Testis (tissue), 3 donors: ENCODE measurements around the gene GLI2. TPM values are rescaled to one million over a fixed set of nuclear protein-coding genes. Genes with fewer than 3 reads are reported as not detected.

ENCODE experiments used
- DNase-seq: peaks from one replicate; pipeline ENCODE4 v3.0.0-alpha.2; 2019
- H3K27ac ChIP-seq, 2 donors: fragments of 200-600 bp; sonication (generic); one replicate each; pipeline ENCODE4 v1.5.1; 2019
- H3K27me3 ChIP-seq: fragments of 200-600 bp; sonication (generic); one replicate; pipeline ENCODE4 v1.5.1; 2019
- H3K36me3 ChIP-seq: fragments of 200-600 bp; sonication (generic); one replicate; pipeline ENCODE4 v1.5.1; 2017; ENCODE audit warnings: low read depth; ENCODE audit errors: missing control alignments
- H3K4me1 ChIP-seq: fragments of 200-600 bp; sonication (generic); one replicate; pipeline ENCODE4 v1.5.1; 2019
- H3K4me3 ChIP-seq, 2 donors: fragments of 200-600 bp; sonication (generic); one replicate each; pipeline ENCODE4 v1.5.1; 2017 to 2019
- H3K9me3 ChIP-seq: fragments of 200-600 bp; sonication (generic); one replicate; pipeline ENCODE4 v1.5.1; 2017
- POLR2A ChIP-seq: fragments of 450-650 bp; IDR thresholded peaks from one replicate; pipeline ENCODE4 v1.6.1; 2017; ENCODE audit warnings: antibody characterized with exemption, mild to moderate bottlenecking, moderate library complexity
- WGBS, 2 donors: methylation state at CpG; one replicate each; pipeline ENCODE4 v1.1.5; 2018; 5-methylcytosine and 5-hydroxymethylcytosine counted together
- intact Hi-C: fragments of 100-400 bp; cut with DNase I; formaldehyde crosslinking; loops from one replicate; pipeline ENCODE4 v1.15.1; 2023; ENCODE audit warnings: low total_unique reads
- polyA plus RNA-seq: library from polyadenylated mRNA; stranded (reverse); fragments of 350-450 nt; fragmentation: Illumina TruSeq; extraction: RNeasy Lipid Tissue Mini Kit (QIAGEN cat#74804); gene quantifications from one replicate; pipeline ENCODE4 v1.2.3, GENCODE V29; 2014; ENCODE audit warnings: low read depth, low replicate concordance; ENCODE audit not compliant: insufficient read depth
- total RNA-seq, 2 donors: library from RNA; depleted of rRNA; stranded (reverse); fragments of >200 nt; gene quantifications; one replicate each; pipeline ENCODE4 v1.2.3, GENCODE V29; 2016
- TF ChIP-seq, protein P1 (sequence below), 3 experiments: fragments of 450-650 bp in 2 of 3; fragments of 200-600 bp in 1 of 3; sonication (generic) in 1 of 3; IDR thresholded peaks; one replicate each; pipeline ENCODE4 v1.5.1; 2016 to 2019; ENCODE audit warnings: antibody characterized with exemption in 3 of 3, mild to moderate bottlenecking in 2 of 3, moderate library complexity in 1 of 3

GLI2 gene
- total and polyA plus RNA-seq, 3 donors from 2014 or later, result 5.1 to 21.4 (median 16.5) TPM

DNA sequence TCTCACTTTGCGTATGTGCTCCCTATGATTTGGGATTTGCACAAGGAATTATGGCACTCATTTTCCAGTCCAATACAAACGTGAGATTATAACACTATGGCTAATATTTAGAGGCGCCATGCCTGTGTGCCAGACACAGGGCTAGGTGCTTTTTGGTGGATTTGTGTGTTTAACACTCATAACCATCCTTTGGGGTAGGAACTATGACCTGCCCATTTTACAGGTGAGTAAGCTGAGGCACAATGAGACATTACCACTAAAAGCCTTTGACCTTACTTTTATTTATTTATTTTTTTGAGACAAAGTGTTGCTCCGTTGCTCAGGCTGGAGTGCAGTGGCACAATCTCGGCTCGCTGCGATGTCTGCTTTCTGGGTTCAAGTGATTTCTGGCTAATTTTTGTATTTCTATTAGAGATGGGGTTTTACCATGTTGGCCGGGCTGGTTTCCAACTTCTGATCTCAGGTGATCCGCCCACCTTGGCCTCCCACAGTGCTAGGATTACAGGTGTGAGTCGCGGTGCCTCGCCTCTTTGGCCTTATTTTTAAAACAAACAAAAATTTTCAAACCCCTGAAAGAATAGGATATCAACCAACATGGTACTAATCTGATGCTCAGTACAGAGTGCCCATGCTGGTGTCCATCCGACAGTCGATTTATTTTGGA lies 26.6 kb upstream of the GLI2 start:
- no peak for DNase-seq
- Histone ChIP-seq H3K27me3 (no peaks in the 10 kb centered on the region), H3K36me3 (no peaks in the 10 kb centered on the region), H3K4me1 (no peaks in the 10 kb centered on the region), H3K4me3 (no peak overlapping the region), H3K27ac (no peak overlapping the region), H3K9me3 (no peaks in the 10 kb centered on the region)
- TF ChIP-seq, protein P1, sequence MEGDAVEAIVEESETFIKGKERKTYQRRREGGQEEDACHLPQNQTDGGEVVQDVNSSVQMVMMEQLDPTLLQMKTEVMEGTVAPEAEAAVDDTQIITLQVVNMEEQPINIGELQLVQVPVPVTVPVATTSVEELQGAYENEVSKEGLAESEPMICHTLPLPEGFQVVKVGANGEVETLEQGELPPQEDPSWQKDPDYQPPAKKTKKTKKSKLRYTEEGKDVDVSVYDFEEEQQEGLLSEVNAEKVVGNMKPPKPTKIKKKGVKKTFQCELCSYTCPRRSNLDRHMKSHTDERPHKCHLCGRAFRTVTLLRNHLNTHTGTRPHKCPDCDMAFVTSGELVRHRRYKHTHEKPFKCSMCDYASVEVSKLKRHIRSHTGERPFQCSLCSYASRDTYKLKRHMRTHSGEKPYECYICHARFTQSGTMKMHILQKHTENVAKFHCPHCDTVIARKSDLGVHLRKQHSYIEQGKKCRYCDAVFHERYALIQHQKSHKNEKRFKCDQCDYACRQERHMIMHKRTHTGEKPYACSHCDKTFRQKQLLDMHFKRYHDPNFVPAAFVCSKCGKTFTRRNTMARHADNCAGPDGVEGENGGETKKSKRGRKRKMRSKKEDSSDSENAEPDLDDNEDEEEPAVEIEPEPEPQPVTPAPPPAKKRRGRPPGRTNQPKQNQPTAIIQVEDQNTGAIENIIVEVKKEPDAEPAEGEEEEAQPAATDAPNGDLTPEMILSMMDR (IDR thresholded peaks at IDR 0.05), result no peak
- no peak for TF ChIP-seq POLR2A
- 81 to 86% methylated on average over 14 of the region's 14 CpGs for WGBS, 2 donors
- intact Hi-C loops, result no loop called here

DNA sequence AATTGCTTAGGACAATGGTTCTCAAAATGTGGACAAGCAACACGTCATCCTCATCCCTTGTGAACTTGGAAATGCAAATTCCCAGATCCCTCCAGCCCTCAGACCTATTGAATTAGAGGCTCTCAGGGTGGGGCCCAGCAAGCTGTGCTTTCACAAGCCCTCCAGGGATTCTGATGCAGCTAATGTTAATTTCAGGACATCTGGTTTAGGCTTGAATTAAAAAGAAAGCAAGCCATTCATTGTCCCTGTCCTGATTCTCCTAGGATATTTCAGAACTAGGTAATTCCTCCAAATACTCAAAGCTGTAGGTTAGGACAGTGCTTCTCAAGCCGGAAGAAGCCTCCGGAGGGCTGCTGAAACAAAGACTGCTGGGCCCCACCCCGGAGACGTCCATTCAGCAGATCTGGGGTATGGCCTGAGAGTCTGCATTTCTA lies 26.0 kb upstream of the GLI2 start:
- DNase-seq, result peak; percentile 36
- H3K9me3 ChIP-seq, result no peaks in the 10 kb centered on the region
- WGBS, 2 donors, result 72 to 83% methylated on average over 3 to 5 of the region's 5 CpGs
- intact Hi-C loops, result no loop called here
- H3K4me1 ChIP-seq, result no peaks in the 10 kb centered on the region
- no peak overlapping the region for H3K27ac ChIP-seq
- no peaks in the 10 kb centered on the region for H3K36me3 ChIP-seq
- TF ChIP-seq POLR2A, result no peak
- TF ChIP-seq, protein P1 (IDR thresholded peaks at IDR 0.05), result no peak
- H3K27me3 ChIP-seq, result no peaks in the 10 kb centered on the region
- H3K4me3 ChIP-seq, result no peak overlapping the region

DNA sequence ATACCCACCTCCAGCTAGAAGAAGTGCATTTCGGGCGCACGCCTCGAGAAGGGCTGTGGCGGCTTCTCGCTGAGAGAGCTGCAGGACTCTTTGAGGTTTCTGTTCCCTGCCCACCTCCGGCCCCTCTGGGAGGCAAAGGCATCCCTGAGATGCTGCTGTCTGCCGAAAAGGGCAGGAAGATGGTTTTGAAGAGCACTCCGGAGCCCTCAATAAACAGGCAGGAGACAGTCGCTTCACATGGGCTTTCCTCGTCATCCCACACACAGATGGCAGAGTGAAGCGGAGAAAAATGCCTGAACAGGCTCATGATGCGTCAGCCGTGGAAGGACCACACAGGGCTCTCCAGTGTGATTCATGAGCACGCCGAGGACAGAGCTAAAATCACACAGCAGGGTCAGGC lies 25.4 kb upstream of the GLI2 start:
- TF ChIP-seq, protein P1 (IDR thresholded peaks at IDR 0.05), result no peak
- no peak for TF ChIP-seq POLR2A
- WGBS, 2 donors, result 95 to 97% methylated on average over 14 to 16 of the region's 16 CpGs

DNA sequence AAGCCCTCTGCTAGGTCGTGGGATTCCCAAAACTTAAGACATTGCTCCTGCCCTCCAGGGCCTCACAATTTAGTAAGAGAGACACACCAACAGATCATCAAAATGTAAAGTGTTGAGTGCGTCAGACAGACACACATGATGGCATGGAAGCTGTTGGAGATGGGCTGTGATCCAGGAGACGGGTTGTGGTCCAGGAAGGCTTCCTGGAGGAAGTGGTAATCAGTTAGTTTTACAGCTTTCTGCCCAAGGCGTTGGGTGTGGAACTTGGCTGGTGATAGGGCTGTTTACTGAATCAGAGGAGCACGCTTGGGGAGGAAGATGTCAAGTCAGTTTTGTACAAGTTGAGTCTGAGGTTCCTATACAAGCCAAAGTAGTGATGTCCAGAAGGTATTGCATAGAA lies 24.0 kb upstream of the GLI2 start:
- Histone ChIP-seq H3K27ac (no peak overlapping the region), H3K4me3 (no peak overlapping the region), H3K4me1 (no peaks in the 10 kb centered on the region), H3K9me3 (no peaks in the 10 kb centered on the region), H3K27me3 (no peaks in the 10 kb centered on the region), H3K36me3 (no peaks in the 10 kb centered on the region)
- TF ChIP-seq POLR2A, result no peak
- TF ChIP-seq, protein P1 (IDR thresholded peaks at IDR 0.05), result no peak
- intact Hi-C loops, result no loop called here
- WGBS, 2 donors, result 84 to 91% methylated on average over 5 of the region's 5 CpGs
- no peak for DNase-seq

More for the DNA sequence above, 25.4 kb upstream of the GLI2 start:
- H3K4me3 ChIP-seq, result no peak overlapping the region
- no peaks in the 10 kb centered on the region for H3K27me3 ChIP-seq
- H3K27ac ChIP-seq, result no peak overlapping the region
- H3K4me1 ChIP-seq, result no peaks in the 10 kb centered on the region
- intact Hi-C loops, result no loop called here
- no peaks in the 10 kb centered on the region for H3K36me3 ChIP-seq
- H3K9me3 ChIP-seq, result no peaks in the 10 kb centered on the region
- DNase-seq, result no peak

DNA sequence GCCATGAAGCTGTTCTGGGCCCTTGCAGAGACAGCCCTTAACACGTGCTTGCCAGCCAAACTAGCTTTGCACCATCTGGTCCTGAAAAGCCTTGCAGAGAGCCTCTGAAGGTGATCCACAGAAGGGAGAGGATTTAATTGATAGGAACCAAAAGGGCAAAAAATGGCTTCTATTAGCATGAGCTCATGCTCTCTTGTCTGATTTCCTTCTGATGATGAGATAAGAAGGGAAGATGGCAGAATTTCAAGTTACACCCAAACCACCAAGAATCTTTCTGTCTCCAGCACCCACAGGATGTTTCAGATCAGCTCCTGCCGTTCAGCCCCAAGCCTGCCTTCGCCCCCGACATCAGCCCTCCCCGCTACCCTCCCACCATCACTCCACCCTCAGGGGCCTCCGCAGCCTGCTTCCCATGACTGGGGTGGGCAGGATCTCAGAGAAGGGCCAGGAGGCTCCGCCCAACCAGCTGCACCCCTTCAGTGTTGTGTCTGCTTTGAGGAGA lies 23.4 kb upstream of the GLI2 start:
- WGBS, 2 donors, result 65 to 78% methylated on average over 7 of the region's 7 CpGs
- no peak for DNase-seq
- no peaks in the 10 kb centered on the region for H3K27me3 ChIP-seq
- intact Hi-C loops, result no loop called here
- no peak overlapping the region for H3K4me3 ChIP-seq
- H3K27ac ChIP-seq, result no peak overlapping the region
- TF ChIP-seq, protein P1 (IDR thresholded peaks at IDR 0.05), result no peak
- TF ChIP-seq POLR2A, result no peak
- no peaks in the 10 kb centered on the region for H3K9me3 ChIP-seq
- no peaks in the 10 kb centered on the region for H3K36me3 ChIP-seq
- no peaks in the 10 kb centered on the region for H3K4me1 ChIP-seq
